RWPE2 (cell line): ENCODE measurements around the gene GPSM1.

ENCODE experiments used
- ATAC-seq: fragments of 200-7000 bp; cut with Tn5 transposase; 3 replicates; pipeline ENCODE4 v1.9.1; 2021; ENCODE audit warnings: low read depth
- DNase-seq: peaks from one replicate; pipeline ENCODE4 v3.0.0-alpha.2; 2020; ENCODE audit warnings: low spot score
- H3K27ac ChIP-seq: fragments of 450-650 bp; 2 replicates; pipeline ENCODE4 v1.5.1; 2017; ENCODE audit warnings: mild to moderate bottlenecking; ENCODE audit not compliant: poor library complexity, severe bottlenecking
- H3K27me3 ChIP-seq: fragments of 250-450 bp; sonication (Bioruptor Pico); 2 replicates; pipeline ENCODE4 v1.5.1; 2021; ENCODE audit warnings: mild to moderate bottlenecking, moderate library complexity; ENCODE audit not compliant: insufficient read depth, poor library complexity, severe bottlenecking
- H3K36me3 ChIP-seq: fragments of 250-450 bp; sonication (Bioruptor Pico); 2 replicates; pipeline ENCODE4 v1.5.1; 2020; ENCODE audit warnings: low read depth, mild to moderate bottlenecking, moderate library complexity
- H3K4me1 ChIP-seq: fragments of 250-450 bp; sonication (Bioruptor Pico); 2 replicates; pipeline ENCODE4 v1.5.1; 2021; ENCODE audit warnings: mild to moderate bottlenecking, moderate library complexity; ENCODE audit not compliant: insufficient read depth, poor library complexity, severe bottlenecking
- H3K4me3 ChIP-seq: fragments of 250-450 bp; sonication (Bioruptor Pico); 2 replicates; pipeline ENCODE4 v1.5.1; 2021; ENCODE audit warnings: mild to moderate bottlenecking, moderate library complexity; ENCODE audit not compliant: severe bottlenecking
- H3K9me3 ChIP-seq: fragments of 250-450 bp; sonication (Bioruptor Pico); 2 replicates; pipeline ENCODE4 v1.5.1; 2021; ENCODE audit warnings: mild to moderate bottlenecking, moderate library complexity; ENCODE audit not compliant: severe bottlenecking
- CTCF ChIP-seq: fragments of 450-650 bp; IDR thresholded peaks from one replicate; pipeline ENCODE4 v1.5.1; 2017; ENCODE audit warnings: mild to moderate bottlenecking, moderate library complexity; ENCODE audit not compliant: poor library complexity, severe bottlenecking

Gene GPSM1

GRCh38 chr9:136341769-136342168, 14.4 kb downstream of the GPSM1 start:
- H3K36me3 ChIP-seq = no peaks in the 10 kb centered on the region
- H3K4me3 ChIP-seq = no peak overlapping the region
- no peaks in the 10 kb centered on the region for H3K9me3 ChIP-seq
- H3K4me1 ChIP-seq = peaks cover 3% of the 10 kb centered on the region
- H3K27ac ChIP-seq = no peak overlapping the region
- no peak for DNase-seq
- no peak for TF ChIP-seq CTCF
- ATAC-seq = no peak
- no peaks in the 10 kb centered on the region for H3K27me3 ChIP-seq

GRCh38 chr9:136342181-136343120, 15.1 kb downstream of the GPSM1 start:
- Histone ChIP-seq H3K27ac (no peak overlapping the region), H3K4me3 (peak overlapping the region; percentile 6), H3K27me3 (no peaks in the 10 kb centered on the region), H3K4me1 (peaks cover 3% of the 10 kb centered on the region), H3K9me3 (no peaks in the 10 kb centered on the region), H3K36me3 (no peaks in the 10 kb centered on the region)
- ATAC-seq (peak; percentile 52), DNase-seq (no peak)
- TF ChIP-seq CTCF = no peak

- Histone ChIP-seq H3K4me3 (no peak overlapping the region), H3K36me3 (no peaks in the 10 kb centered on the region)
- no peak for ATAC-seq
These were observed 16.0 kb downstream of the GPSM1 start for GRCh38 chr9:136343121-136343883.

GRCh38 chr9:136343884-136344269, 16.5 kb downstream of the GPSM1 start:
- Histone ChIP-seq H3K4me3 (no peak overlapping the region), H3K4me1 (peaks cover 3% of the 10 kb centered on the region), H3K27ac (no peak overlapping the region), H3K36me3 (no peaks in the 10 kb centered on the region), H3K27me3 (no peaks in the 10 kb centered on the region), H3K9me3 (no peaks in the 10 kb centered on the region)
- ATAC-seq = no peak
- no peak for DNase-seq
- TF ChIP-seq CTCF = no peak

More at GRCh38 chr9:136343121-136343883, 16.0 kb downstream of the GPSM1 start:
- Histone ChIP-seq H3K27ac (no peak overlapping the region), H3K27me3 (no peaks in the 10 kb centered on the region), H3K9me3 (no peaks in the 10 kb centered on the region), H3K4me1 (peaks cover 3% of the 10 kb centered on the region)
- DNase-seq = no peak
- TF ChIP-seq CTCF = no peak
